Frontal cortex (tissue), 4 donors: ENCODE data around the gene MRPS27. TPM values are rescaled to one million over a fixed set of nuclear protein-coding genes. Genes with fewer than 3 reads are reported as not detected.

Source experiments
- DNase-seq, 2 donors: peaks; one replicate each; pipeline ENCODE4 v3.0.0; 2012; ENCODE audit warnings: low spot score in 2 of 2
- FAIRE-seq: peaks from 2 replicates; lab custom pipeline; 2012; peaks lifted over from hg19 to GRCh38; lab: Jason Lieb, UNC
- total RNA-seq: library from RNA; depleted of rRNA; stranded (reverse); fragments of >200 nt; gene quantifications from one replicate; pipeline ENCODE4 v1.2.3, GENCODE V29; 2014
- donor health status: control.
- donor health status: control.
- donor health status: control.

The MRPS27 gene
- total RNA-seq, 1 donor from 2014 or later = 69.3 TPM

GRCh38 chr5:72238712-72239445 lies 81.2 kb downstream of the MRPS27 start:
- no peak for DNase-seq
- FAIRE-seq = no peak

- DNase-seq (no peak), FAIRE-seq (no peak)
Observed at GRCh38 chr5:72237879-72238278, 82.2 kb downstream of the MRPS27 start.

- DNase-seq (no peak), FAIRE-seq (no peak)
Observed at GRCh38 chr5:72237415-72237814, 82.6 kb downstream of the MRPS27 start.

GRCh38 chr5:72235725-72236124 lies 84.3 kb downstream of the MRPS27 start:
- DNase-seq = no peak

GRCh38 chr5:72234868-72235267 lies 85.2 kb downstream of the MRPS27 start:
- FAIRE-seq (no peak), DNase-seq (no peak)

More at GRCh38 chr5:72235725-72236124, 84.3 kb downstream of the MRPS27 start:
- no peak for FAIRE-seq

- FAIRE-seq = no peak
- no peak for DNase-seq
Observed at GRCh38 chr5:72234265-72234700, 85.8 kb downstream of the MRPS27 start.

GRCh38 chr5:72233835-72234234 lies 86.2 kb downstream of the MRPS27 start:
- no peak for DNase-seq
- FAIRE-seq = peak; percentile 84

GRCh38 chr5:72232838-72233237 lies 87.2 kb downstream of the MRPS27 start:
- DNase-seq = no peak
- FAIRE-seq = no peak

- FAIRE-seq (no peak), DNase-seq (no peak)
Observed at GRCh38 chr5:72231991-72232703, 87.9 kb downstream of the MRPS27 start.

GRCh38 chr5:72228960-72229359 lies 91.1 kb downstream of the MRPS27 start:
- no peak for FAIRE-seq
- DNase-seq = no peak

- DNase-seq = no peak
- no peak for FAIRE-seq
Observed at GRCh38 chr5:72226950-72227349, 93.1 kb downstream of the MRPS27 start.

- FAIRE-seq (no peak), DNase-seq (no peak)
Observed at GRCh38 chr5:72225741-72226140, 94.3 kb downstream of the MRPS27 start.

GRCh38 chr5:72224946-72225463 lies 95.0 kb downstream of the MRPS27 start:
- no peak for FAIRE-seq
- DNase-seq = no peak

- FAIRE-seq (no peak), DNase-seq (no peak)
Observed at GRCh38 chr5:72223371-72223770, 96.7 kb downstream of the MRPS27 start.

GRCh38 chr5:72222521-72222920 lies 97.5 kb downstream of the MRPS27 start:
- FAIRE-seq (no peak), DNase-seq (no peak)

GRCh38 chr5:72221541-72221940 lies 98.5 kb downstream of the MRPS27 start:
- DNase-seq (no peak), FAIRE-seq (no peak)

- no peak for DNase-seq
- FAIRE-seq = no peak
Observed at GRCh38 chr5:72221099-72221498, 98.9 kb downstream of the MRPS27 start.

- FAIRE-seq (no peak), DNase-seq (no peak)
Observed at GRCh38 chr5:72216756-72217155, 103.3 kb downstream of the MRPS27 start.

- no peak for DNase-seq
Observed at GRCh38 chr5:72214168-72214567, 105.9 kb downstream of the MRPS27 start.

GRCh38 chr5:72213482-72213881 lies 106.6 kb downstream of the MRPS27 start:
- no peak for FAIRE-seq
- no peak for DNase-seq

More at GRCh38 chr5:72214168-72214567, 105.9 kb downstream of the MRPS27 start:
- FAIRE-seq = no peak

GRCh38 chr5:72212171-72212570 lies 107.9 kb downstream of the MRPS27 start:
- no peak for FAIRE-seq
- DNase-seq = no peak
